Measurements from ENCODE around the gene CTXN1.

GRCh38 chr19:7918615-7919421 lies 7.1 kb downstream of the CTXN1 start:
- TF ChIP-seq GATA2 (IDR thresholded peaks at IDR 0.05; ENCODE audit: low read depth, low read length): no peak
- no peak for TF ChIP-seq GATA3 (IDR thresholded peaks at IDR 0.05; ENCODE audit: low read depth, low read length)
